Measurements from ENCODE around the gene DGKD.

Gene DGKD

GRCh38 chr2:233338046-233338445 lies 16.2 kb upstream of the DGKD start:
- TF ChIP-seq EZH2phosphoT487 (IDR thresholded peaks at IDR 0.05; ENCODE audit: low read length) (no peak), CTCF (IDR thresholded peaks at IDR 0.05; ENCODE audit: low read length) (no peak), EZH2 (optimal IDR thresholded peaks at IDR 0.05; ENCODE audit: low read depth, low read length) (no peak)
- no peaks in the 10 kb centered on the region for H3K4me1 ChIP-seq (ENCODE audit: low read length)
- no peaks in the 10 kb centered on the region for H3K9me3 ChIP-seq (replicated peaks; ENCODE audit: insufficient read depth, low read length)
- H3K9me2 ChIP-seq (replicated peaks; ENCODE audit: insufficient read depth, low read length) = no peaks in the 10 kb centered on the region
- no peak overlapping the region for H3K27ac ChIP-seq (ENCODE audit: low read length)
- H3F3A ChIP-seq (ENCODE audit: insufficient read depth, low read length) = no peaks in the 10 kb centered on the region
- H3K36me3 ChIP-seq (replicated peaks; ENCODE audit: insufficient read depth, low read length) = no peaks in the 10 kb centered on the region
- H3K4me3 ChIP-seq (ENCODE audit: low read length) = no peak overlapping the region
- H3K79me2 ChIP-seq (ENCODE audit: low read length) = no peaks in the 10 kb centered on the region
- no peak overlapping the region for H2AFZ ChIP-seq (ENCODE audit: low read length)
- H3K27me3 ChIP-seq (replicated peaks; ENCODE audit: insufficient read depth, low read length) = no peaks in the 10 kb centered on the region
- no peak overlapping the region for H3K9ac ChIP-seq (ENCODE audit: low read length)
- no peak overlapping the region for H3K4me2 ChIP-seq (ENCODE audit: low read depth, low read length)
- no peaks in the 10 kb centered on the region for H4K20me1 ChIP-seq (ENCODE audit: insufficient read depth, low read length)
- DNase-seq = no peak

- no peaks in the 10 kb centered on the region for H3K27me3 ChIP-seq (replicated peaks; ENCODE audit: insufficient read depth, low read length)
- no peaks in the 10 kb centered on the region for H4K20me1 ChIP-seq (ENCODE audit: insufficient read depth, low read length)
- H2AFZ ChIP-seq (ENCODE audit: low read length) = no peak overlapping the region
- no peaks in the 10 kb centered on the region for H3K4me1 ChIP-seq (ENCODE audit: low read length)
- DNase-seq = no peak
- no peaks in the 10 kb centered on the region for H3K9me3 ChIP-seq (replicated peaks; ENCODE audit: insufficient read depth, low read length)
- H3K4me3 ChIP-seq (ENCODE audit: low read length) = no peak overlapping the region
- H3F3A ChIP-seq (ENCODE audit: insufficient read depth, low read length) = no peaks in the 10 kb centered on the region
- H3K4me2 ChIP-seq (ENCODE audit: low read depth, low read length) = no peak overlapping the region
- no peaks in the 10 kb centered on the region for H3K36me3 ChIP-seq (replicated peaks; ENCODE audit: insufficient read depth, low read length)
- H3K27ac ChIP-seq (ENCODE audit: low read length) = no peak overlapping the region
- H3K9ac ChIP-seq (ENCODE audit: low read length) = no peak overlapping the region
- TF ChIP-seq EZH2 (optimal IDR thresholded peaks at IDR 0.05; ENCODE audit: low read depth, low read length) (no peak), CTCF (IDR thresholded peaks at IDR 0.05; ENCODE audit: low read length) (no peak), EZH2phosphoT487 (IDR thresholded peaks at IDR 0.05; ENCODE audit: low read length) (no peak)
- no peaks in the 10 kb centered on the region for H3K9me2 ChIP-seq (replicated peaks; ENCODE audit: insufficient read depth, low read length)
- no peaks in the 10 kb centered on the region for H3K79me2 ChIP-seq (ENCODE audit: low read length)
These were observed 15.4 kb upstream of the DGKD start for GRCh38 chr2:233338812-233339368.

GRCh38 chr2:233339427-233339826 lies 14.9 kb upstream of the DGKD start:
- Histone ChIP-seq H3K9me2 (replicated peaks; ENCODE audit: insufficient read depth, low read length) (no peaks in the 10 kb centered on the region), H3F3A (ENCODE audit: insufficient read depth, low read length) (no peaks in the 10 kb centered on the region), H2AFZ (ENCODE audit: low read length) (no peak overlapping the region), H3K27ac (ENCODE audit: low read length) (no peak overlapping the region), H3K27me3 (replicated peaks; ENCODE audit: insufficient read depth, low read length) (no peaks in the 10 kb centered on the region), H3K4me1 (ENCODE audit: low read length) (no peaks in the 10 kb centered on the region), H3K4me2 (ENCODE audit: low read depth, low read length) (no peak overlapping the region), H3K36me3 (replicated peaks; ENCODE audit: insufficient read depth, low read length) (no peaks in the 10 kb centered on the region), H3K79me2 (ENCODE audit: low read length) (no peaks in the 10 kb centered on the region), H4K20me1 (ENCODE audit: insufficient read depth, low read length) (no peaks in the 10 kb centered on the region), H3K9me3 (replicated peaks; ENCODE audit: insufficient read depth, low read length) (no peaks in the 10 kb centered on the region), H3K9ac (ENCODE audit: low read length) (no peak overlapping the region), H3K4me3 (ENCODE audit: low read length) (no peak overlapping the region)
- TF ChIP-seq EZH2phosphoT487 (IDR thresholded peaks at IDR 0.05; ENCODE audit: low read length) (no peak), CTCF (IDR thresholded peaks at IDR 0.05; ENCODE audit: low read length) (no peak), EZH2 (optimal IDR thresholded peaks at IDR 0.05; ENCODE audit: low read depth, low read length) (no peak)
- DNase-seq = no peak

Data from MM.1S (cell line).